ENCODE results near the gene LRP1B. TPM values are rescaled to one million over a fixed set of nuclear protein-coding genes. Genes with fewer than 3 reads are reported as not detected.

LRP1B gene
- total and polyA plus RNA-seq, 2 of the 8 experiments (the other 6 are each of a cell fraction or from before 2014, with no cell fraction given), result 0.03 TPM; not detected in 1

DNA sequence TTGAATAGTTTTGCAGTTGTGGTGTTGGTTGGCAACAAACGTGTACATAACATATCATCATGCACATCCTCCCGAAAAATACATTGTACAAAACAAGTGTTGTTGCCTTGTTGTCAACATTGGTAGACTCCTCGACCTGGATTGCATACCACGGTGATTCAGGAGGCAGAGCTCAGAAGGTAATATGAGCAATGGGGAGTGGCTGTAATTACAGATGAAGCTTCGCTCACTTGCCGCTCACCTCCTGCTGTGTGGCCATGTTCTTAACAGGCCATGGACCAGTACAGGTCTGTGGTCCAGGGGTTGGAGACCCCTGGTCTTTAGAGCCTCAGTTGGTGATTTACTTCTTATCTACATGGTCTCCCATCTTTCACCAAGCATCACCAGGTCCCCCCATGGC, 1927.5 kb downstream of the LRP1B start:
- H3K36me3 ChIP-seq (ENCODE audit: control insufficient read depth in 2 of 4, insufficient read depth in 4 of 4, low read length in 3 of 4), result no peaks in the 10 kb centered on the region
- H3K9me3 ChIP-seq (ENCODE audit: insufficient read depth in 2 of 2, low read depth in 1 of 2, low read length in 1 of 2), result no peaks in the 10 kb centered on the region
- no peak overlapping the region for H2BK20ac ChIP-seq (ENCODE audit: low read length)
- no peaks in the 10 kb centered on the region for H3K4me1 ChIP-seq (replicated peaks in 1 of 4; ENCODE audit: control insufficient read depth in 3 of 4, insufficient read depth in 4 of 4, low read length in 3 of 4)
- no peak overlapping the region for H2BK5ac ChIP-seq (ENCODE audit: low read depth, low read length)
- no peak overlapping the region for H3K4me2 ChIP-seq (ENCODE audit: insufficient read depth in 1 of 2, low read depth in 2 of 2, low read length in 2 of 2)
- H2AK5ac ChIP-seq (ENCODE audit: low read depth, low read length), result no peak overlapping the region
- no peak overlapping the region for H3K18ac ChIP-seq (ENCODE audit: extremely low read depth, low read length)
- ChIA-PET CTCF (ENCODE audit: partially characterized antibody) (no interaction called here), POLR2A (ENCODE audit: partially characterized antibody) (no interaction called here)
- H3K27me3 ChIP-seq (replicated peaks in 1 of 4; ENCODE audit: control insufficient read depth in 3 of 4, extremely low read depth in 1 of 4, insufficient read depth in 3 of 4, low read length in 3 of 4), result no peaks in the 10 kb centered on the region
- TF ChIP-seq HDAC2 (IDR thresholded peaks at IDR 0.05; ENCODE audit: borderline replicate concordance in 1 of 2, low read depth in 2 of 2, low read length in 2 of 2) (no peak), SP4 (IDR thresholded peaks at IDR 0.05; ENCODE audit: low read length) (no peak), POU5F1 (IDR thresholded peaks at IDR 0.05; ENCODE audit: low read depth, low read length) (no peak), JUND (IDR thresholded peaks at IDR 0.05; ENCODE audit: low read length) (no peak), SP2 (IDR thresholded peaks at IDR 0.05; ENCODE audit: low read length) (no peak), CREB1 (IDR thresholded peaks at IDR 0.05) (no peak), RBBP5 (IDR thresholded peaks at IDR 0.05; ENCODE audit: borderline replicate concordance, low read depth, low read length) (no peak), PHF8 (conservative IDR thresholded peaks at IDR 0.05; ENCODE audit: low read depth, low read length) (no peak), GTF2F1 (IDR thresholded peaks at IDR 0.05; ENCODE audit: borderline replicate concordance, low read depth, low read length) (no peak), EGR1 (IDR thresholded peaks at IDR 0.05; ENCODE audit: borderline replicate concordance, low read depth, low read length) (no peak), EZH2 (IDR thresholded peaks at IDR 0.05; ENCODE audit: low read depth, low read length, severe bottlenecking) (no peak)
- no peak overlapping the region for H2BK15ac ChIP-seq (ENCODE audit: low read length)
- no peak overlapping the region for H3K4me3 ChIP-seq (ENCODE audit: extremely low read depth in 1 of 4, insufficient read depth in 2 of 4, low read depth in 3 of 4, low read length in 4 of 4)
- H3K79me1 ChIP-seq (ENCODE audit: low read depth, low read length), result no peaks in the 10 kb centered on the region
- no peak overlapping the region for H2BK120ac ChIP-seq (replicated peaks; ENCODE audit: low read depth, low read length)
- no peak overlapping the region for H3K9ac ChIP-seq (replicated peaks in 1 of 4; ENCODE audit: extremely low read depth in 1 of 4, low read depth in 3 of 4, low read length in 3 of 4)
- H3K14ac ChIP-seq (ENCODE audit: insufficient read length), result no peak overlapping the region
- no peak for DNase-seq (ENCODE audit: low read depth in 1 of 2, low spot score in 2 of 2)
- no peaks in the 10 kb centered on the region for H3K79me2 ChIP-seq (ENCODE audit: control insufficient read depth in 1 of 2, insufficient read depth in 2 of 2, low read length in 2 of 2)
- H3K56ac ChIP-seq (replicated peaks; ENCODE audit: insufficient read length, low read depth, low read length), result no peak overlapping the region
- WGBS, 2 experiments (ENCODE audit: extremely low coverage in 1 of 2, insufficient coverage in 1 of 2, insufficient read length in 1 of 2, insufficient replicate concordance in 2 of 2, low coverage in 1 of 2, low lambda C conversion rate in 2 of 2, missing lambda C conversion rate in 1 of 2), result 92% methylated on average over 6 of the region's 6 CpGs; no CpG with 5 or more reads in 1 of the 2 experiments
- no peak overlapping the region for H4K91ac ChIP-seq (replicated peaks; ENCODE audit: insufficient read length, low read length)
- no peaks in the 10 kb centered on the region for H3K23me2 ChIP-seq (ENCODE audit: low read depth, low read length)
- no peak overlapping the region for H4K5ac ChIP-seq (ENCODE audit: insufficient read length, low read depth, low read length)
- H2AFZ ChIP-seq (ENCODE audit: low read length), result no peak overlapping the region
- FAIRE-seq, result no peak
- no peak overlapping the region for H4K8ac ChIP-seq (ENCODE audit: extremely low read depth, insufficient read depth, low read length)
- no peaks in the 10 kb centered on the region for H4K20me1 ChIP-seq (replicated peaks in 1 of 2; ENCODE audit: control insufficient read depth in 1 of 2, insufficient read depth in 2 of 2, low read length in 2 of 2)
- no peak overlapping the region for H3K27ac ChIP-seq (ENCODE audit: low read depth, low read length)
- H2BK12ac ChIP-seq (ENCODE audit: low read depth, low read length), result no peak overlapping the region
- no peak overlapping the region for H3K23ac ChIP-seq (ENCODE audit: insufficient read length)
- no peak overlapping the region for H3K4ac ChIP-seq (replicated peaks; ENCODE audit: insufficient read length, low read depth, low read length)

Data from H1 (cell line).